Activated B cell treated with CpG ODN at 0.5 μM for 24 hours (primary cell): ENCODE measurements around the gene TMEM94. TPM values are rescaled to one million over a fixed set of nuclear protein-coding genes. Genes with fewer than 3 reads are reported as not detected.
A peak's percentile ranks its signal among the peaks of the same experiment; 100 is the strongest.

Experiments
- ATAC-seq: fragments of 200-7000 bp; cut with Tn5 transposase; one replicate; pipeline ENCODE4 v1.10.0; 2021; ENCODE audit warnings: low read depth, mild to moderate bottlenecking, moderate library complexity
- CTCF ChIA-PET: fragments of 350-600 bp; sonication (Branson Sonifier 250); formaldehyde crosslinking; loops from one replicate; lab custom pipeline; 2021; ENCODE audit warnings: antibody characterized with exemption; lab: Charles Lee
- POLR2A ChIA-PET: fragments of 350-600 bp; sonication (Branson Sonifier 250); formaldehyde crosslinking; loops from one replicate; lab custom pipeline; 2021; ENCODE audit warnings: antibody characterized with exemption; lab: Charles Lee
- DNase-seq: peaks from one replicate; pipeline ENCODE4 v3.0.0; 2022
- H3K27ac Mint-ChIP-seq: one replicate; pipeline ENCODE4 v1.8.0; 2020; ENCODE audit warnings: mixed read lengths
- H3K27me3 Mint-ChIP-seq: one replicate; pipeline ENCODE4 v1.8.0; 2021; ENCODE audit warnings: mixed read lengths
- H3K36me3 Mint-ChIP-seq: one replicate; pipeline ENCODE4 v1.8.0; 2021; ENCODE audit warnings: low read depth, mixed read lengths
- H3K4me1 Mint-ChIP-seq: one replicate; pipeline ENCODE4 v1.8.0; 2021; ENCODE audit warnings: mixed read lengths
- H3K4me3 Mint-ChIP-seq: one replicate; pipeline ENCODE4 v1.8.0; 2020; ENCODE audit warnings: mild to moderate bottlenecking, mixed read lengths
- H3K9me3 Mint-ChIP-seq: one replicate; pipeline ENCODE4 v1.8.0; 2020; ENCODE audit warnings: mixed read lengths
- intact Hi-C: fragments of 100-400 bp; cut with micrococcal nuclease; formaldehyde crosslinking; loops from one replicate; pipeline ENCODE4 v1.15.1; 2024
- total RNA-seq: library from RNA; stranded (reverse); gene quantifications from 2 replicates; pipeline ENCODE4 v1.2.3, GENCODE V29; 2022
- TF ChIP-seq, protein P1 (sequence below): fragments of 200-600 bp; IDR thresholded peaks from one replicate; pipeline ENCODE4 v1.8.0; 2022; ENCODE audit warnings: antibody characterized with exemption, mild to moderate bottlenecking

TMEM94 gene
- total RNA-seq, 1 donor from 2014 or later: 86.6 TPM

DNA sequence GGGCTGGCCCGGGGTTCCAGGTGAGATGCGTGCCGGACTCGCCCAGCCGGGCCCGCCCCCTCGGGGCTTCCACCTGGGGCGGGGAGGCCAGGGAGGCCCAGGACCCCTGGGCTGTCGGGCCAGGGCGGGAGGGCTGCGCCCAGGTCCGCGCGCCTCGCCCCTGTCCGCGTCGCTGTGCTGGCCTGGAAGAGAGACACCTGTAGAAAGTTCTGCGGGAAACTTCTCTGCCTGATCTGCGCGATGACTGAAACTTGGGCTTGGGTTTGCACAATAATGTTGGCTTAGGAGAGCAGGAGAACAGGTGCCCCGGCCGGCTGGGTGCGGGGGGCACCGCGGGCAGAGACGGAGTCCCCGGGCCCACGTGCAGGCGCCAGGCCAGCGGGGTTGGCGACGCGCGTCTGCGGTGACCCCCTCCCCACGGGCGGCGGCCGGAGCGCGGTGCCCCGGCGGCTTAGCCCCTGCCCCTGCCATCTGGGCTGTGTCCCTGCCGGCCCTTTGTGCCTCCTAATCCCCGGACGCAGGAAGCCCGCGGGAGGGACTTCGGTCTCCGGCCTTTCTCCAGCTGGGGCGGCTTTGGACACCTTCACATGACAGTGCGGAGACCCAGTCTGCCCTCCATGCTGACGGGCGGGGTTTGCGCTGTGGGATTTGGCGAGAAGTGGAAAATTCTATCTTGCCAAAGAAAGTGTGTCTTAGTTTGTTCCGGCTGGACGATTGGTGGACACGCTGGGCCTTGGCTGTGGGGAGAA, 69.5 kb downstream of the TMEM94 start:
- DNase-seq (no peak), ATAC-seq (no peak)
- Mint-ChIP-seq H3K27ac (no peak overlapping the region), H3K9me3 (no peaks in the 10 kb centered on the region), H3K36me3 (peaks cover 5% of the 10 kb centered on the region), H3K27me3 (no peaks in the 10 kb centered on the region), H3K4me1 (peaks cover 10% of the 10 kb centered on the region), H3K4me3 (peak overlapping the region; percentile 77)
- TF ChIP-seq, protein P1, sequence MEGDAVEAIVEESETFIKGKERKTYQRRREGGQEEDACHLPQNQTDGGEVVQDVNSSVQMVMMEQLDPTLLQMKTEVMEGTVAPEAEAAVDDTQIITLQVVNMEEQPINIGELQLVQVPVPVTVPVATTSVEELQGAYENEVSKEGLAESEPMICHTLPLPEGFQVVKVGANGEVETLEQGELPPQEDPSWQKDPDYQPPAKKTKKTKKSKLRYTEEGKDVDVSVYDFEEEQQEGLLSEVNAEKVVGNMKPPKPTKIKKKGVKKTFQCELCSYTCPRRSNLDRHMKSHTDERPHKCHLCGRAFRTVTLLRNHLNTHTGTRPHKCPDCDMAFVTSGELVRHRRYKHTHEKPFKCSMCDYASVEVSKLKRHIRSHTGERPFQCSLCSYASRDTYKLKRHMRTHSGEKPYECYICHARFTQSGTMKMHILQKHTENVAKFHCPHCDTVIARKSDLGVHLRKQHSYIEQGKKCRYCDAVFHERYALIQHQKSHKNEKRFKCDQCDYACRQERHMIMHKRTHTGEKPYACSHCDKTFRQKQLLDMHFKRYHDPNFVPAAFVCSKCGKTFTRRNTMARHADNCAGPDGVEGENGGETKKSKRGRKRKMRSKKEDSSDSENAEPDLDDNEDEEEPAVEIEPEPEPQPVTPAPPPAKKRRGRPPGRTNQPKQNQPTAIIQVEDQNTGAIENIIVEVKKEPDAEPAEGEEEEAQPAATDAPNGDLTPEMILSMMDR: no peak
- POLR2A ChIA-PET: interaction anchor here (0.9 to 1.8 kb wide), 9 partner anchors 9 to 447 kb away, joined by 3 to 38 read pairs (median 6); partner anchors contain the start of genes TMEM94 and TSEN54
- CTCF ChIA-PET: interaction anchor here (0.7 to 2.5 kb wide), 3 partner anchors 10 to 23 kb away, joined by 3 to 16 read pairs (median 4); partner anchors contain the start of gene TSEN54
- intact Hi-C loops: loop anchor here (1.0 to 2.0 kb wide), 8 partner anchors 10 to 653 kb away; partner anchors contain the start of genes TMEM94 and TSEN54

- H3K27me3 Mint-ChIP-seq: no peaks in the 10 kb centered on the region
- H3K36me3 Mint-ChIP-seq: peaks cover 4% of the 10 kb centered on the region
- no peaks in the 10 kb centered on the region for H3K9me3 Mint-ChIP-seq
- intact Hi-C loops: no loop called here
- H3K27ac Mint-ChIP-seq: no peak overlapping the region
- ChIA-PET POLR2A (interaction anchor here (0.6 to 1.6 kb wide), 4 partner anchors 8 to 479 kb away, joined by 5 to 7 read pairs (median 6); partner anchors contain the start of gene TSEN54), CTCF (interaction anchor here (0.7 to 2.5 kb wide), 2 partner anchors 10 to 62 kb away, joined by 3 to 16 read pairs; partner anchors contain the start of genes MYO15B and TSEN54)
- H3K4me3 Mint-ChIP-seq: peak overlapping the region; percentile 77
- H3K4me1 Mint-ChIP-seq: peaks cover 10% of the 10 kb centered on the region
- DNase-seq (no peak), ATAC-seq (no peak)
- TF ChIP-seq, protein P1: no peak
Observed at GRCh38 chr17:75526555-75527270, 70.3 kb downstream of the TMEM94 start.

GRCh38 chr17:75530837-75531720, 74.6 kb downstream of the TMEM94 start:
- intact Hi-C loops: no loop called here
- POLR2A ChIA-PET: no interaction called here
- TF ChIP-seq, protein P1: no peak
- ATAC-seq (no peak), DNase-seq (no peak)
- Mint-ChIP-seq H3K27me3 (no peaks in the 10 kb centered on the region), H3K4me3 (no peak overlapping the region), H3K4me1 (peaks cover 13% of the 10 kb centered on the region), H3K36me3 (peaks cover 10% of the 10 kb centered on the region), H3K9me3 (no peaks in the 10 kb centered on the region), H3K27ac (no peak overlapping the region)
- CTCF ChIA-PET: no interaction called here

DNA sequence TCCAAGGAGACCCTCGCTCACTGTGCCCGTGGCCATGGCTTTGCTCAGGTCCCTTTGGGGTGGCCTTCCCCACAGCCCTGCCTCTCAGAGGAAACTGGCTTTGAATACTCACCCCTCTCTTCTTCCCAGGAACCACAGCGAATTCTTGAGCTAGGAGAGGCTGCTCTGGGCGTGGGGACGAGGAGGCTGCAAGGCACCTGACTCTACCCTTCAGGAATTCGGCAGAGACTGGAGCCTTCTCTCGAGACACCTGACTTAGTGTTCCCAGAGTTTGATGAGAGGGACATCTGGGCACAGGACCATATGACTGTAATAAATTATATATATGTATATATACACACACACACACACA, 75.3 kb downstream of the TMEM94 start:
- ChIA-PET CTCF (no interaction called here), POLR2A (no interaction called here)
- Mint-ChIP-seq H3K4me3 (no peak overlapping the region), H3K36me3 (peaks cover 10% of the 10 kb centered on the region), H3K4me1 (peaks cover 7% of the 10 kb centered on the region), H3K9me3 (no peaks in the 10 kb centered on the region), H3K27me3 (no peaks in the 10 kb centered on the region), H3K27ac (no peak overlapping the region)
- intact Hi-C loops: no loop called here
- no peak for DNase-seq
- ATAC-seq: no peak
- TF ChIP-seq, protein P1: no peak
